GM19372 (cell line): ENCODE measurements around the gene SUN5.

ENCODE experiments used
- ATAC-seq: cut with Tn5 transposase; IDR thresholded peaks from one replicate; pipeline ENCODE4 v1.9.1; 2021; ENCODE audit warnings: mild to moderate bottlenecking, low read depth, moderate library complexity; ENCODE audit not compliant: unreplicated experiment

SUN5 gene

DNA sequence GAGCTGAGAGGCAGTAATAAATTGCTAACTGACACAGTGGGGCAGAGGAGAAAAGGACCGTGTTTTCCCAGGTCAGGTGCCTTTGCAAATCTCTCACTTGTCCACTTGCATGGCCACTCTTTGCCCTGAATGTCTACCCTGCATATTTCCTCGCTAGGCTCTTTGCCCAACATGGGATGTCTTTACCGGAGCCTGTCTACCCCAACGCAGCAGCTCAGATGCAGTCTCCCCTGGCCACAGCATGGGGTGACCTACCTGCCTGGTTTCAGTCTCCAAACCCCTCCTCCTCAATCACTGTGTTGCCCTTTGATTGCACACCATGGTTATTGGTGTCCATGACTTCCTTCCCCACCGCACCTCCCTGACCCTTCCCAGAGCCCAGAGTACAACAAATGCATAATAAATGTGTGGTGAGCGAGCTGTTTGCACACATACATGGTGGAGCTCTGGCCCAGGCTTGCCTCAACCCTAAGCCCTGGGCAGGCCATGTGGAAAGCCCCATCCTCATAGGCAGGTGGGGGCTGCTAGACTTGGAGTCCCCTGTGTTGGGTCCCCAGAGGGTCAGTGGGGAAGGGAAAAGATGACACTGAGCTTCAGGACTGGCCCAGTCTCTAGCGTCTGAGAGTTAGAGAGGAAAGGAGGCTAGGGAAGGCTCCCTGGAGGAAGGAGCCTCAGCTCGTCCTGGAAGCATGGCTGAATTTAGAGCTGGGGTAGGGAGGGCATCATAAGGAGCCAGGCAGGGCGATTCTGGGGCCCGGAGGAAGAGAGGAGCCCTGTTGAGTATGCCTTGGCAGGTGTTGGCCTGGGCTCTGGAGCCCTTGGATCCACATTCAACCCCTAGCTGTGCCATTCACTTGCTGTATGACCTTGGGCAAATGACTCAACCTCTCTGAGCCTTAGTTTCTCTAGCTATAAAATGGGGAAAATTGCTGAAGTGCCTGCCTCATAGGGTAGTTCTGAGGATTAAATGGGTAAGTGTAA is 22.8 kb upstream of the SUN5 start:
- no peak for ATAC-seq

DNA sequence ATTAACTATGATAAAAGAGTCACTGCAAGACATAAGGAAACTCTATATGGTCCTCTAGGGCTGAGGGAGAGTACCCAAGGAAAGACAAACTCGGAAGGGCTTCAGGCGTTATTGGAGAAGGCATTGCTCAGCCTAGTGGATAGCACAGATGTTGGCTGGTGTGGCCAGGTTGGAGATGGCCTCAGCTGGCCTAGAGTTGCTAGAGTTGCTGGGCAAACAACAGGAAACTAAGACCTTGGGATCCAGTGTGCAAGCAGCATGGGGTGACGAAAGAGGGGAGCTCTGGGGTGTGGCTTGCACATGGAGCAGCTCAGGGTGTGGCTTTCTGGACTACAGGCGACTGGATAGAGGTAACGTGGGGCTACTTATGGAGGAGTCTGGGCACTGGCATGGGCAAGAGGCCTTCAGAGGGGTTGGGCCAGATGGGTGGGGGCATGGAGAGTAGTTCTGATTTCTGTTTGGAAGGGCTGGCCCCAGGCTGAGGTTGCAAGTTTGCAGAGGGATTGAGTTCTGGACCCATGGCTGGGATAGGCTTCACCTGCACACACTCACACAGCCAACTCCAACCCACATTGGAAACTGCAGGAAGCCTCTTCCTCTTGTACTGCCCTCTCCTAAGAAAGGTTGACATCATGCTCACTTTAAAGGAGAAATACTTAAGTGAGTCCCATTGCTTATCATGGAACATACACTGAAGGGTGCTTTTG is 22.0 kb upstream of the SUN5 start:
- ATAC-seq: no peak

GRCh38 chr20:33025318-33025876 is 21.2 kb upstream of the SUN5 start:
- ATAC-seq: no peak

GRCh38 chr20:33024609-33025317 is 20.5 kb upstream of the SUN5 start:
- no peak for ATAC-seq

DNA sequence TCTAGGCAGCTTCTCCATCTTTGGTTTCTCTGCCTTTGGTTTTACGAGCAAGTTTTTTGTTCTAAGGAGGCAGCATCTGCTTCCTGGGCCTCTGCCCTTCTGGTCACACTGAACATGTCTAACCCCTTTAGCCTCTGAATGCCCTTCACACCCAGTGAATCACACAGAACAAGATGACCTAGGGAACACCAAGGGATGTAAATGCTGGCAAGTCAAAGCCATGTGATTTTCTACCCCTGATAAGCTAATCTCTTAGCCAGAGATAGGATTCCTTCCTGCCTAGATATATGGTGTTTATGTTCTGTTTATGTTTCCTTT is 20.0 kb upstream of the SUN5 start:
- no peak for ATAC-seq

- ATAC-seq: no peak
Measured at GRCh38 chr20:33023439-33024242, 19.4 kb upstream of the SUN5 start.

GRCh38 chr20:33022694-33023438 is 18.6 kb upstream of the SUN5 start:
- ATAC-seq: no peak

GRCh38 chr20:33022289-33022688 is 18.1 kb upstream of the SUN5 start:
- ATAC-seq: no peak

- ATAC-seq: no peak
Measured at GRCh38 chr20:33021879-33022278, 17.6 kb upstream of the SUN5 start.

GRCh38 chr20:33020278-33021161 is 16.3 kb upstream of the SUN5 start:
- no peak for ATAC-seq

DNA sequence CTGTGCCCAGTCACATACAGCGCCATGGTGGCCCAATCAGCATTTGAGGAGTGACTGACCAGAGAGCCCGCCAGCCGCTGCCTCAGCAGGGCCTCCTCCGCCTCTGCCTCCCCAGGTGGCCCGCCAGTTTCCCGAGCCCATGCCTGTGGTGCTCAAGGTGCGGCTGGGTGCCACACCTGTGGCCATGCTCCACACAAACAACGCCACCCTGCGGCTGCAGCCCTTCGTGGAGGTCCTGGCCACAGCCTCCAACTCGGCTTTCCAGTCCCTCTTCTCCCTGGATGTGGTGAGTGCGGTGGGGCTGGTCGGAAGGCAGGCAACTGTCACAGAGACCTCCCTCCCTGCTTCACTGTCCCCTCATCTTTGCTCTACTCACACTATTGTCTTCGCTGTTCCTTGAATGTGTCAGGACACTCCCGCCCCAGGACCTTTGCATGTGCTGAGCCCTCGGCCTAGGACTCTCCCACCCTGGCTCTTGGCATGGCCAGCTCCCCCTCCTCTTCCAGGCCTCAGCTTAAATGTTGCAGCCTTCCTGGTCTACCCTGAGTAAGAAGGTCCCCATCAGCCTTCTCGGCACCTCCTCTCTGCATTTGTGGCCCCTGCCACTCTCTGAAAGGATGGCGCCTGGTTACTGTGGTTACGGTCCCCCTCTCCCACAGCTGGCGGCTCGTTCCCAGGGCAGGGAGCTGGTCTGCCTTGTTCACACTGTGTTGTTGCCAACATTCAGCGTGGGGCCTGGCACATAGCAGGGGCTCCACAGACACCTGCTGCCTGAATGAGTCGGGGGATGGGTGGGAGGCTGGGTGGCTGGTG is 15.4 kb upstream of the SUN5 start:
- ATAC-seq: no peak

- no peak for ATAC-seq
Measured at GRCh38 chr20:33018169-33018931, 14.1 kb upstream of the SUN5 start.

DNA sequence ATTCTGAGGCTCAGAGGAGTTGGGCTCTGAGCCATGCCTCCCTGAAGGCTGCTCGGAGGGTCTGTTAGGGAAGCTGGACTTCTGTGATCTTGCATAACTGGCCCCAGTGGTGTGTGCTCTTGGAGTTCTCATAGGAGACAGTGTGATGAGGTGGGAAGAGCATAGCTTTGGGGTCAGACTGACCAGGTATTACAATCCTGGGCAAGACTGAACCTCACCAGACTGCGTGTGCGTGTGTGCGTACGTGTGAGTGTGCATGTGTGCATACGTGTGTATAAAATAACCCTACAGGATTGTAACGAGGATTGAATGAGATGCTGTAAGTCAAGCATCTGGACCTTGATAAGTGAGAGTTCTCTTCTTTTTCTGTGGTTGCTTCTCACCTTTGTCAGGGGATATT is 13.3 kb upstream of the SUN5 start:
- ATAC-seq: no peak

GRCh38 chr20:33016581-33017109 is 12.4 kb upstream of the SUN5 start:
- ATAC-seq: no peak

- no peak for ATAC-seq
Measured at GRCh38 chr20:33015700-33016580, 11.7 kb upstream of the SUN5 start.

DNA sequence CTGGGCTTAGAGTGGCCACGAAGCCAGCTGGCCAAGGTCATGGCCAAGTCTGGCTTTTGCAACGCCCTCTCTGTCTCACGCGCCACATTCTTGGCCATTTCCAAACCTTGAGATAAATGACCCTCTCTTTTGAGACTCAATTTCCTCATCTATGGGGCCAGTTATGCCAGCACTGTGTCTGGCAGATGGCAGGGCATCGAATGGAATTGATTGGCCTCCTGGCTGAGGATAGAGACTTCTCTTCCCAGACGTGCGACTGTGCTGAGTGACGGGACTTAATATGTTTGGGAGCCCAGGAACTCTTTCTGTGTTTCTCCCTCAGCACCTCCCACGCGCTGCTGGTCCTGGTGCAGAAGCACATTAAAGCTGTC is 10.9 kb upstream of the SUN5 start:
- no peak for ATAC-seq
